ENCODE data around the gene SGPP2. TPM values are rescaled to one million over a fixed set of nuclear protein-coding genes. Genes with fewer than 3 reads are reported as not detected.
"Not testable (repeated sequence)": the region's sequence is repeated elsewhere in the genome, so short reads cannot be mapped to it uniquely, and the experiment has no call there.

SGPP2 gene
- polyA plus RNA-seq, 1 experiment: not detected

DNA sequence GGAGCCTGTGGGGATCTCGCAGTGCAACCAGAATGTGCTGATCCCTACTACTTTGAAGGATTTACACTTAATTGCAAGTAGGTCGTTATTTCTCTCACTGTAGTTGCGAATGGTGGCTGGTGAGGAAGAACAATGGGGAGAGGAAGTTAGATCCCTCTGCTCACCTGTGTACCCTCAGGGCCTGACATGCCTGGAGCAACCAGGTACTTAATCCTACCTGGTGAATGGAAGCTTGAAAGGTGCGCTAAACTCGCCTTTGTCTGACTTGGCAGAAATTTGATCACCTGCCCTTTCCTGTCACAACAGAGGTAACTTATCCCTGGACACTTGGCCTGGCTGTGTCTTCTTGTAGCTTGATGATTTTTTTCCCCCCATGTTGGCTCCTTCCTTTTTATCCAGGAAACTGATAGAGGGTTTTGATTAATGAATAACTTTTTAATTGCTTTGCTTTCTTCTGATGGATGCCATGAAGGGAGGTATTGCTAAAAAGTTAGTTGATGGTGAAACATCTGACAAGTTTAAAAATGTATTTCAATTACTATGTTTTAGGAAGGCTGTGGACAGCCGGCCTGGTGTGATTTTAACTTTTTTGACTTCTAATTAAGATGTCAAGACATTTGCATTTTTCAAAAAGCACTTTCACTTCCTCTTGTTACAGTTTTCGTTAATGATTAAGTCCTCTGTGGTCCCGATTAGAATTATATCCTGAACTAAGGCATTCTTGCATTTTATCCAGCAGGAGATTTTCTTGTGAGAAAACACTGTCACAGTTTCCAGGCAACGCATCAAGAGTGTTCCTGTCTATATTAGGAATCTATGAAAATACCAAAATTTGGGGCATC is 9.2 kb downstream of the SGPP2 start:
- ChIA-PET POLR2A (no interaction called here), CTCF (no interaction called here)
- no peaks in the 10 kb centered on the region for H3K9me3 ChIP-seq (ENCODE audit: control insufficient read depth, insufficient read depth, low read length)
- H3K27me3 ChIP-seq (ENCODE audit: control insufficient read depth, insufficient read depth, low read length): peaks cover 2% of the 10 kb centered on the region
- H3K27ac ChIP-seq (ENCODE audit: low read depth, low read length): no peak overlapping the region
- no peak overlapping the region for H3K4me3 ChIP-seq (ENCODE audit: low read depth, low read length)
- TF ChIP-seq CTCF (IDR thresholded peaks at IDR 0.05; ENCODE audit: low read depth, low read length): no peak
- no peak for DNase-seq (ENCODE audit: low read depth, low spot score)

GRCh38 chr2:222434204-222434603 is 9.9 kb downstream of the SGPP2 start:
- H3K27me3 ChIP-seq (ENCODE audit: control insufficient read depth, insufficient read depth, low read length): peaks cover 2% of the 10 kb centered on the region
- H3K27ac ChIP-seq (ENCODE audit: low read depth, low read length): no peak overlapping the region
- DNase-seq (ENCODE audit: low read depth, low spot score): no peak
- CTCF ChIA-PET: no interaction called here
- no peak for TF ChIP-seq CTCF (IDR thresholded peaks at IDR 0.05; ENCODE audit: low read depth, low read length)
- POLR2A ChIA-PET: no interaction called here
- no peaks in the 10 kb centered on the region for H3K9me3 ChIP-seq (ENCODE audit: control insufficient read depth, insufficient read depth, low read length)
- no peak overlapping the region for H3K4me3 ChIP-seq (ENCODE audit: low read depth, low read length)

DNA sequence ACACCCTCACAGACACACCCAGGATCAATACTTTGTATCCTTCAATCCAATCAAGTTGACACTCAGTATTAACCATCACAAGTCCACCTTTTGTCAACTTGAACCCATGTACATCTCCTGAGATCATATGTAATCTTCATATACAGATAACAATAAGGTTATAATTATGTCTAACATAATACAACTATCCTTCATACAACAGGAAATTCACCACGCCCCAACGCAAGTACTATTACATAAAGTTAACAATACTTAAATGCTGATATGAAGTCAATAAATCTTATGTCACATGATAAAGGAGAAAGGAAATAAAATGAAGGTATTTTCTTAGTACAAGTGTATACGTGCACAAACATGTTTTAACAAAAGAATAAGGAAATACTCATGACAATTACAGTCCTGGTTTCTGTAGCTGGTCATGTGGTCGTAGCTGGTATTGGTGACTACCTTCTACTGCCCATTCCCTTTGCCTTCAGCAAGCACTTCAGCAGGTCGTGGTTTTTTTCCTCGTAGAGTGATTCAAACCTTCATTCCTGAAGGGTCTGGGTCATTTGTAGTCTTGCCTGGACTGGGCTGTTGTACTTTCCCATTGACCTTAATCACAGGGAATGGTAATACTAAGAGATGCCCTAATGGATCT is 11.2 kb downstream of the SGPP2 start:
- POLR2A ChIA-PET; H3K27me3 ChIP-seq (ENCODE audit: control insufficient read depth, insufficient read depth, low read length); H3K4me3 ChIP-seq (ENCODE audit: low read depth, low read length); H3K9me3 ChIP-seq (ENCODE audit: control insufficient read depth, insufficient read depth, low read length); H3K27ac ChIP-seq (ENCODE audit: low read depth, low read length); DNase-seq (ENCODE audit: low read depth, low spot score); CTCF ChIA-PET: not testable (repeated sequence)

GRCh38 chr2:222436040-222436413 is 11.7 kb downstream of the SGPP2 start:
- no peak for TF ChIP-seq CTCF (IDR thresholded peaks at IDR 0.05; ENCODE audit: low read depth, low read length)
- POLR2A ChIA-PET: no interaction called here
- H3K27ac ChIP-seq (ENCODE audit: low read depth, low read length): no peak overlapping the region
- no peak overlapping the region for H3K4me3 ChIP-seq (ENCODE audit: low read depth, low read length)
- CTCF ChIA-PET: no interaction called here
- H3K9me3 ChIP-seq (ENCODE audit: control insufficient read depth, insufficient read depth, low read length): no peaks in the 10 kb centered on the region
- H3K27me3 ChIP-seq (ENCODE audit: control insufficient read depth, insufficient read depth, low read length): peaks cover 2% of the 10 kb centered on the region
- DNase-seq (ENCODE audit: low read depth, low spot score): no peak

GRCh38 chr2:222439692-222440091 is 15.3 kb downstream of the SGPP2 start:
- Histone ChIP-seq H3K9me3 (ENCODE audit: control insufficient read depth, insufficient read depth, low read length) (no peaks in the 10 kb centered on the region), H3K27ac (ENCODE audit: low read depth, low read length) (no peak overlapping the region), H3K4me3 (ENCODE audit: low read depth, low read length) (no peak overlapping the region), H3K27me3 (ENCODE audit: control insufficient read depth, insufficient read depth, low read length) (no peaks in the 10 kb centered on the region)
- no peak for DNase-seq (ENCODE audit: low read depth, low spot score)
- CTCF ChIA-PET: no interaction called here
- POLR2A ChIA-PET: no interaction called here
- TF ChIP-seq CTCF (IDR thresholded peaks at IDR 0.05; ENCODE audit: low read depth, low read length): no peak

Measured in AG04450 (cell line).